GM18870 (cell line): ENCODE results near the gene ROPN1L.

ENCODE experiments used
- ATAC-seq: cut with Tn5 transposase; IDR thresholded peaks from one replicate; pipeline ENCODE4 v1.9.1; 2021; ENCODE audit warnings: moderate library complexity; ENCODE audit not compliant: unreplicated experiment

The ROPN1L gene

GRCh38 chr5:10456583-10457420 is 15.1 kb downstream of the ROPN1L start:
- ATAC-seq, result no peak

- no peak for ATAC-seq
Observed at GRCh38 chr5:10457682-10458574, 16.2 kb downstream of the ROPN1L start.

- no peak for ATAC-seq
Observed at GRCh38 chr5:10459080-10460055, 17.7 kb downstream of the ROPN1L start.

- no peak for ATAC-seq
Observed at GRCh38 chr5:10460252-10460906, 18.7 kb downstream of the ROPN1L start.

GRCh38 chr5:10461041-10461440 is 19.4 kb downstream of the ROPN1L start:
- no peak for ATAC-seq

- ATAC-seq, result no peak
Observed at GRCh38 chr5:10461904-10462555, 20.4 kb downstream of the ROPN1L start.

GRCh38 chr5:10463566-10463965 is 21.9 kb downstream of the ROPN1L start:
- no peak for ATAC-seq

GRCh38 chr5:10464173-10464572 is 22.5 kb downstream of the ROPN1L start:
- ATAC-seq, result no peak

GRCh38 chr5:10465726-10466125 is 24.0 kb downstream of the ROPN1L start:
- no peak for ATAC-seq

- ATAC-seq, result no peak
Observed at GRCh38 chr5:10466446-10467073, 24.9 kb downstream of the ROPN1L start.

GRCh38 chr5:10467281-10468198 is 25.9 kb downstream of the ROPN1L start:
- no peak for ATAC-seq

- no peak for ATAC-seq
Observed at GRCh38 chr5:10468256-10468655, 26.6 kb downstream of the ROPN1L start.

GRCh38 chr5:10469253-10470050 is 27.8 kb downstream of the ROPN1L start:
- ATAC-seq, result no peak

- ATAC-seq, result no peak
Observed at GRCh38 chr5:10470669-10471068, 29.0 kb downstream of the ROPN1L start.

- ATAC-seq, result no peak
Observed at GRCh38 chr5:10471677-10472076, 30.0 kb downstream of the ROPN1L start.

GRCh38 chr5:10474521-10475075 is 32.9 kb downstream of the ROPN1L start:
- ATAC-seq, result no peak
